Measurements from ENCODE around the gene KDM8.

Gene KDM8

DNA sequence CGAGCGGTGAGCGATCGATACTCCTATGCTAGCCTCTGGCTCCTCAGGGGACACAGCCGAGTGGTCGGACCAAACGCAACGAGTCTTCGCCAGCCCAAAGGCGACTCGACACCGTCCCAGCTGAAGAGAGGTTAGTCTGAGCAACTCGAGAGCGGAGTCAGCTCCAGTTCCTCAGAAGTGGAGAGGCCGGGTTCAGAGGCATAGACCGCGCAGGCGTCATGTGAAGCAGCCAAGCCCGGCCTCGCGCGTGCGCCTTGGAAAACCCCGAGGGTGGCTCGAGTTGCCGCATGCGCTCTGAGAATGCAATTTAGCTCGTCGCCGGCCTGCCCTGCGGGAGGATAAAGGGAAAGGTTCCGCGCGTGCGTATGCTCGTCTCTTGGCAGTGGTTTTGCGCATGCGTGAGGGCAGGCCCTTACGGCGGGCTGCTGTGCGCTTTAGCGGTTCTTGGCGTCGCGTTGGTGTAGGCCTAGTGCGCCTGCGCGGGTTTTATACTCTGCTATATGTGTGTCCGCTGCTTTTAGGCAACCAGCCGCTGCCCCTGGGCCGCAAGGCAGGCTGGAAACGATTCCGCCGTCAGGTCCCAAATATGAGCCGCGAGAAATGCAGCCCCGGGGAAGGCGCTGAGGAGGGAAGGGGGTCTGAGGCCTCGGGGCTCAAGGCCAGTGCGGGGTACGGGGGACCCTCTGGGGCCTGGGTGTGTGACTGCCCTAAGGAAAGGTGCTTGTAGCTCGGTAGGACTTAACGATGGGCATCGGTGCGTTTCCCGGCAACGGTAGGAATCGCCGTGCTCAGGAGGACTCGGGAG is at the start of gene KDM8:
Gene KDM8, plus strand, starts transcription at position 20 of the 805 bp plus-strand sequence. CDS start 6,598 bp downstream, outside the sequence.
- no peaks in the 10 kb centered on the region for H3K9me3 ChIP-seq (ENCODE audit: low read length)
- H3K4me3 ChIP-seq (ENCODE audit: low read depth in 1 of 2, low read length in 2 of 2) = peak within 1 kb of the TSS; percentile 70 to 94
- H3K4me1 ChIP-seq (ENCODE audit: insufficient read depth, low read length) = peaks cover 8% of the 10 kb centered on the region
- no peaks in the 10 kb centered on the region for H3K36me3 ChIP-seq (ENCODE audit: insufficient read depth, low read length)
- peak within 1 kb of the TSS; percentile 92 for H3K9ac ChIP-seq (ENCODE audit: low read length)
- peak within 1 kb of the TSS; percentile 100 for H3K27ac ChIP-seq (ENCODE audit: low read depth, low read length)
- H3K27me3 ChIP-seq (ENCODE audit: control insufficient read depth in 1 of 2, insufficient read depth in 2 of 2, low read length in 2 of 2) = no peaks in the 10 kb centered on the region

DNA sequence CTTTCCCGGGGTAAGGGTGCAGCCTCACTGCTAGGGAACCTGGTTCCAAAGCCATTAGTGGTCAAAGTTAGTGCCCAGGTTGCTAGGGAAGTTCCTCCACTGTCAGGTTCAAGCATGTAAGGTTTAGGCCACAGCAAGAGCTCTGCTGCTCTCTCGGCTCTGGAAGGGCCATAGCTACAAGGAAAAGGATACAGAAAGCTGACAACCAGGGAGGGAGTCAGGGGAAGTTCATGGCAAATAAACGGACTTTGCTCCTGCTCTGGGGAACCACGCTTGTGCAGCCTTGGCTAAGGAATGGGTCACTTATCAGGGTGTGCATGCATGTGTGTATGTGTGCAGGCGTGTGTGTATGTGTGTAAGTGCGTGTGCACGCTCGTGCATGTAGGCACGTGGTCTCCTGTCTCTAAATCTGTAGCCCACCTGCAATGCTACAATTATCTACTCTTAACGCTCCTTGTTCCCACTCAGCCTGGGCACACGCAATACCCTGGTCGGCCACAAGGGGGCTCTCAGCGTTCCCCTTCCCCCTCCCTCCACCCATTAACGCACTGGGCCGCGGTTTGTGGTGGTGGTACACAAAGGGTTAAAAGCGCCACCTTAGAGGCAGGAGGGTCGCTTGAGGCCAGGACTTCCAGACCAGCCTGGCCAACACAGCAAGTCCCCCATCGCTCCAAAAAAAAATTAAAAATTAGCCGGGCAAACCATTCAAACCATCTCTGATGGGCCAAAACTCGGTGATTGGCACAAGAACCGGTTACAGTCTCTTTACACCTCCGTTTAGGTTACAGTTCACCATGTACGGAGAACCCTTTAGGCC is 48.4 kb upstream of the KDM8 start:
- H3K4me1 ChIP-seq (ENCODE audit: insufficient read depth, low read length) = no peaks in the 10 kb centered on the region
- H3K9ac ChIP-seq (ENCODE audit: low read length) = no peak overlapping the region
- H3K36me3 ChIP-seq (ENCODE audit: insufficient read depth, low read length) = no peaks in the 10 kb centered on the region
- H3K27ac ChIP-seq (ENCODE audit: low read depth, low read length) = no peak overlapping the region
- H3K27me3 ChIP-seq (ENCODE audit: control insufficient read depth in 1 of 2, insufficient read depth in 2 of 2, low read length in 2 of 2) = no peaks in the 10 kb centered on the region
- no peak overlapping the region for H3K4me3 ChIP-seq (ENCODE audit: low read depth in 1 of 2, low read length in 2 of 2)
- no peaks in the 10 kb centered on the region for H3K9me3 ChIP-seq (ENCODE audit: low read length)

DNA sequence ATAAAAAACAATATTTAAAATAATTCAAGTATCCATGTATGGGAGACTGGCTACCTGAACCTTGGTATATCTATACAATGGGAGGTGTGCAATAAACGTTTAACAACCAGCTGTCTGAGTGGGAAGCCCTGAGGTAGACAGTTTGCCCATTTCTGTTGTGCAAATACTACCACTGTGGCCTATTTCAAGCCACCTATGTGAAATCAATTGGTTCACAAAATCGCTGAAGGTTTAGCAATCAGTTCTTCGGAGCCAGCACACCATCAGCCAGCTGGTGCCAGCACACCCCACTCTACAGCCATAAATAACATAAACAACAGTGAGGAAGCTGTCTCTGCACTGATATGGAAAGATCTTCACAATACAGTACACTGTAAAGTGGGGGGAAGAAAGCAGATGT is 46.7 kb upstream of the KDM8 start:
- H3K4me3 ChIP-seq (ENCODE audit: low read depth in 1 of 2, low read length in 2 of 2) = no peak overlapping the region
- no peaks in the 10 kb centered on the region for H3K9me3 ChIP-seq (ENCODE audit: low read length)
- H3K36me3 ChIP-seq (ENCODE audit: insufficient read depth, low read length) = no peaks in the 10 kb centered on the region
- H3K27me3 ChIP-seq (ENCODE audit: control insufficient read depth in 1 of 2, insufficient read depth in 2 of 2, low read length in 2 of 2) = no peaks in the 10 kb centered on the region
- H3K9ac ChIP-seq (ENCODE audit: low read length) = no peak overlapping the region
- H3K27ac ChIP-seq (ENCODE audit: low read depth, low read length) = no peak overlapping the region
- no peaks in the 10 kb centered on the region for H3K4me1 ChIP-seq (ENCODE audit: insufficient read depth, low read length)

- H3K9me3 ChIP-seq (ENCODE audit: low read length) = no peaks in the 10 kb centered on the region
- H3K9ac ChIP-seq (ENCODE audit: low read length) = no peak overlapping the region
- no peaks in the 10 kb centered on the region for H3K4me1 ChIP-seq (ENCODE audit: insufficient read depth, low read length)
- no peak overlapping the region for H3K4me3 ChIP-seq (ENCODE audit: low read depth in 1 of 2, low read length in 2 of 2)
- no peaks in the 10 kb centered on the region for H3K27me3 ChIP-seq (ENCODE audit: control insufficient read depth in 1 of 2, insufficient read depth in 2 of 2, low read length in 2 of 2)
- H3K36me3 ChIP-seq (ENCODE audit: insufficient read depth, low read length) = no peaks in the 10 kb centered on the region
- H3K27ac ChIP-seq (ENCODE audit: low read depth, low read length) = no peak overlapping the region
Measured at GRCh38 chr16:27161398-27161797, 41.9 kb upstream of the KDM8 start.

DNA sequence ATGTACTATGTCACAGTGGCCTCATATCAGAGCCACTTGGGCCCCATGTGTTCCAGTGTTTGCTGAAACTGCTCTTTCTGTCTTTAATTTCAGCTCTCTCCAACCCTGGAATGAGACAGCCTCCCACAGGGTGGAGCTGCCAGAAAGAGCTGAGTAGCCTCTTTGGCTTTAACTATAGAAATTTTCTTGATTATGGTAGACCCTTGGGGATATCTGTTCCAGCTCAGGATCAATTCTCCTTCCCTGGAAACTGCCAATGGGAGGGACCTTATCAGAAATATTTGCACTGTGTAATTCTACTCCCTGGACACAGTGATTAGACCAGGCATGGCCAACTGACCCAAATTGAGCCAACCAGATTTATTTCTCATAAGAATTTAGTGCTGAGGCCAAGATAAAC is 39.0 kb upstream of the KDM8 start:
- Histone ChIP-seq H3K27me3 (ENCODE audit: control insufficient read depth in 1 of 2, insufficient read depth in 2 of 2, low read length in 2 of 2) (no peaks in the 10 kb centered on the region), H3K36me3 (ENCODE audit: insufficient read depth, low read length) (no peaks in the 10 kb centered on the region), H3K4me3 (ENCODE audit: low read depth in 1 of 2, low read length in 2 of 2) (no peak overlapping the region), H3K27ac (ENCODE audit: low read depth, low read length) (no peak overlapping the region), H3K9ac (ENCODE audit: low read length) (no peak overlapping the region), H3K4me1 (ENCODE audit: insufficient read depth, low read length) (no peaks in the 10 kb centered on the region), H3K9me3 (ENCODE audit: low read length) (no peaks in the 10 kb centered on the region)

DNA sequence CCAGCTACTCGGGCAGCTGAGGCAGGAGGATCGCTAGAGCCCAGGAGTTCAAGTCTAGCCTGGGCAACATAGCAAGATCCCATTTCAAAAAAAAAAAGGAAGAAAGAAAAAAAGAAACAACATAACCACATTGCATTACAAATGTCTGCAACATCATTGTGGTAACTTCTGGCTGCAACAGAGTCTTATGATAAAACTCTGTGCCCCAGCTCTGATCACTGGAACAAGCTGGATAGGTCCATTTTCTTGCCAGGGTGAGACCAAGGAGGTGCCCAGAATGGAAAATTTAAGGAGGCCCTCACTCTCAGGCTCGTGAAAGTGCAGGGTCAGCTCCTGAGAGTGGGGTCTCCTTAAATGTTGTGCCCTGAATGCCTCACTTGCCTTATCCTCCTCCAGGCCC is 37.8 kb upstream of the KDM8 start:
- no peak overlapping the region for H3K27ac ChIP-seq (ENCODE audit: low read depth, low read length)
- no peaks in the 10 kb centered on the region for H3K36me3 ChIP-seq (ENCODE audit: insufficient read depth, low read length)
- no peak overlapping the region for H3K9ac ChIP-seq (ENCODE audit: low read length)
- no peaks in the 10 kb centered on the region for H3K4me1 ChIP-seq (ENCODE audit: insufficient read depth, low read length)
- no peaks in the 10 kb centered on the region for H3K27me3 ChIP-seq (ENCODE audit: control insufficient read depth in 1 of 2, insufficient read depth in 2 of 2, low read length in 2 of 2)
- H3K9me3 ChIP-seq (ENCODE audit: low read length) = no peaks in the 10 kb centered on the region
- no peak overlapping the region for H3K4me3 ChIP-seq (ENCODE audit: low read depth in 1 of 2, low read length in 2 of 2)

GRCh38 chr16:27168790-27169189 is 34.5 kb upstream of the KDM8 start:
- Histone ChIP-seq H3K27ac (ENCODE audit: low read depth, low read length) (no peak overlapping the region), H3K36me3 (ENCODE audit: insufficient read depth, low read length) (no peaks in the 10 kb centered on the region), H3K9me3 (ENCODE audit: low read length) (no peaks in the 10 kb centered on the region), H3K4me3 (ENCODE audit: low read depth in 1 of 2, low read length in 2 of 2) (no peak overlapping the region), H3K9ac (ENCODE audit: low read length) (no peak overlapping the region), H3K4me1 (ENCODE audit: insufficient read depth, low read length) (no peaks in the 10 kb centered on the region), H3K27me3 (ENCODE audit: control insufficient read depth in 1 of 2, insufficient read depth in 2 of 2, low read length in 2 of 2) (no peaks in the 10 kb centered on the region)

- Histone ChIP-seq H3K9me3 (ENCODE audit: low read length) (no peaks in the 10 kb centered on the region), H3K9ac (ENCODE audit: low read length) (no peak overlapping the region), H3K4me3 (ENCODE audit: low read depth in 1 of 2, low read length in 2 of 2) (no peak overlapping the region)
Measured at GRCh38 chr16:27169511-27170071, 33.7 kb upstream of the KDM8 start.

DNA sequence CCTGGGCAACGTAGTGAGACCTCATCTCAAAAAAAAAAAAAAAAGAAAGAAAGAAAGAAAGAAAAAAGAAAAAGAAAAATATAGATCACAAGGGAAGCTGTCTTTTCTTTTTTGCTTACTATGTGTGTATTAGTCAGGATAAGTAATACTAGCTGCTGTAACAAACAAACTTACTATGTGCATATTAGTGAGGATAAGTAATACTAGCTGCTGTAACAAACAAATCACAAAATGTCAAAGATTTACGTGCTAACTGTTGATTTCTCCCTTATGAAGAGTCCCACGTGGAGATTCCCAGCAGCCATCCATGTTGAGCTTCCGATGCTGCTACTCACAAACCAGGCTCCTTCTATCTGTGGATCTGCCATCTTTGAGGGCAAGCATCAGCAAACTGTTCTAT is 31.7 kb upstream of the KDM8 start:
- no peaks in the 10 kb centered on the region for H3K27me3 ChIP-seq (ENCODE audit: control insufficient read depth in 1 of 2, insufficient read depth in 2 of 2, low read length in 2 of 2)
- H3K4me1 ChIP-seq (ENCODE audit: insufficient read depth, low read length) = no peaks in the 10 kb centered on the region
- H3K9ac ChIP-seq (ENCODE audit: low read length) = no peak overlapping the region
- H3K27ac ChIP-seq (ENCODE audit: low read depth, low read length) = no peak overlapping the region
- H3K36me3 ChIP-seq (ENCODE audit: insufficient read depth, low read length) = no peaks in the 10 kb centered on the region
- no peak overlapping the region for H3K4me3 ChIP-seq (ENCODE audit: low read depth in 1 of 2, low read length in 2 of 2)
- no peaks in the 10 kb centered on the region for H3K9me3 ChIP-seq (ENCODE audit: low read length)

More at GRCh38 chr16:27169511-27170071, 33.7 kb upstream of the KDM8 start:
- H3K4me1 ChIP-seq (ENCODE audit: insufficient read depth, low read length) = no peaks in the 10 kb centered on the region
- no peak overlapping the region for H3K27ac ChIP-seq (ENCODE audit: low read depth, low read length)
- no peaks in the 10 kb centered on the region for H3K36me3 ChIP-seq (ENCODE audit: insufficient read depth, low read length)
- H3K27me3 ChIP-seq (ENCODE audit: control insufficient read depth in 1 of 2, insufficient read depth in 2 of 2, low read length in 2 of 2) = no peaks in the 10 kb centered on the region

DNA sequence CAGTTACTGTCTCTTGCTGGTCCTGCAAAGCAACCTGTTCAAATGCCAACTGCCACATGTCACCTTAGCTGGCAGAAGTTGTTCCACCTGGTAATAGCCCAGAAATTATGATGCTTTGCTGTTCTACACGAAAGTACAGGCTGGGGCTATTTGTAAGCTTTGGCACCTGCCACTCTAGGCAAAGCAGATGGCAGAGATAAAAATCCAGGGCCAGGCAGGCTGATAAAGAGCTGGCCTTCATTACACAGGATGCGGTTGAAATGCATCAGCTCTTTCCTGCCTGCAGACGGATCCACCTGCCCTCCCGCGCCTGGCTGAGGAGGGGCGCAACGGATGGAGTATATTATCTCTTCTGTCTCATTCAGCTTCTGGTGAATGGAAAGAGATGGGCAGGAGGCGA is 29.3 kb upstream of the KDM8 start:
- Histone ChIP-seq H3K9me3 (ENCODE audit: low read length) (no peaks in the 10 kb centered on the region), H3K4me1 (ENCODE audit: insufficient read depth, low read length) (no peaks in the 10 kb centered on the region), H3K9ac (ENCODE audit: low read length) (no peak overlapping the region), H3K36me3 (ENCODE audit: insufficient read depth, low read length) (no peaks in the 10 kb centered on the region), H3K4me3 (ENCODE audit: low read depth in 1 of 2, low read length in 2 of 2) (no peak overlapping the region), H3K27ac (ENCODE audit: low read depth, low read length) (no peak overlapping the region), H3K27me3 (ENCODE audit: control insufficient read depth in 1 of 2, insufficient read depth in 2 of 2, low read length in 2 of 2) (no peaks in the 10 kb centered on the region)

- H3K4me3 ChIP-seq (ENCODE audit: low read depth in 1 of 2, low read length in 2 of 2) = no peak overlapping the region
- H3K36me3 ChIP-seq (ENCODE audit: insufficient read depth, low read length) = no peaks in the 10 kb centered on the region
- no peak overlapping the region for H3K27ac ChIP-seq (ENCODE audit: low read depth, low read length)
- H3K9me3 ChIP-seq (ENCODE audit: low read length) = no peaks in the 10 kb centered on the region
- no peak overlapping the region for H3K9ac ChIP-seq (ENCODE audit: low read length)
- H3K4me1 ChIP-seq (ENCODE audit: insufficient read depth, low read length) = no peaks in the 10 kb centered on the region
- no peaks in the 10 kb centered on the region for H3K27me3 ChIP-seq (ENCODE audit: control insufficient read depth in 1 of 2, insufficient read depth in 2 of 2, low read length in 2 of 2)
Measured at GRCh38 chr16:27174798-27175197, 28.5 kb upstream of the KDM8 start.

Data from muscle layer of colon (tissue), 2 donors.